ENCODE results near the gene PLEKHA7.
A peak's percentile ranks its signal among the peaks of the same experiment; 100 is the strongest.

Gene PLEKHA7

DNA sequence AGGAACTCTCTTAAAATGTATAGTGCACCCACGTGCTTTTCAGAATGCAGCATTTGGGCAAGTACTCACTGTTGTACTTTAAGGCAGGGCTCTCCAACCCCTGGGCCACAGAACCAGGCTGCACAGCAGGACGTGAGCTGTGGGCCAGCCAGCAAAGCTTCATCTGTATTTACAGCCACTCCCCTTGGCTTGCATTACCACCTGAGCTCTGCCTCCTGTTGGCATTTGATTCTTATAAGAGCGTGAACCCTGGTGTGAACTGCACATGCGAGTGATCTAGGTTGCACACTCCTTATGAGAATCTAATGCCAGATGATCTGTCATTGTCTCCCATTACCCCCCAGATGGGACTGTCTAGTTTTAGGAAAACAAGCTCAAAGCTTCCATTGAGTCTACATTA is 272.7 kb downstream of the PLEKHA7 start:
- H3K27ac Mint-ChIP-seq = no peak overlapping the region

DNA sequence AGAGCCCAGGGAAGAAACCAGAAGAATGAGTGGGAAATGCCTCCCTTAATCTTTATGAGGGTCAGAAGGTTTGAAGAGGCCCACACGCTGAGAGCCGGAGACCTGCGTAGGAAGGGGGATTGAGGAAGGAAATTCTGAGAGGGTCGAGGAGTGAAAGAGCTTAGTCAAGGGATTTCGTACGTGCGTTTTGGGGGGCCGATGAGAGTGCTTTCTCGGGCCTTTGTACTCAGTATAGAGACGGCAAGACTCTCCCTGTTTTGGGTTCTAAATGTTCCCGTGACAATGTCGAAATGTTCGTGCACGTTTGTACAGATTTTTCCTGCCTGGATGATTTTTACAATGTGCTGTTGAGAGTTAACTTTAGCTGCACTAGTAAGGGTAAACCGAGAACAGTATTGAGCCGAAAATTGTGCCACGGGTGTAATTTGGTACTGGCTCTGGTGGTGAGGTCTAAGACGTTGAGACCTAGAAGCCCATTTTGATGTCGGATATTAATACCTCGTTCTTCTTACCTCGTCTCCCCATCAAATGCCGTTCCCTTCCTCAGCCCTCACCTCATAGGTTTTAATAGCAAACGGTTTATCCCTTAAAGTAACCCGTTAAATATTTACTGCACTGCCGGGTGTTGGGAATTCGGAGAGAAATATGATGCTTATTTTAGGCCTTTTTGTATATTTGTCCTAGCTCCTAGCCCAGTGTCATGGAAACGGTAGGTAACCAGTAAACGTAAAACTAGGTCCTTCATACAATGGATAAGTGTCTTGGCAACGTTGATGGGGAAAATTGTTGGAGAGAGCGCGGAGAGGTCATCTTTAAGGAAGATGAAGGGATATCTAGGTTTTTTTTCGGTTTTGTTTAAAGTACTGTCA is 275.0 kb downstream of the PLEKHA7 start:
- TF ChIP-seq, protein P1, sequence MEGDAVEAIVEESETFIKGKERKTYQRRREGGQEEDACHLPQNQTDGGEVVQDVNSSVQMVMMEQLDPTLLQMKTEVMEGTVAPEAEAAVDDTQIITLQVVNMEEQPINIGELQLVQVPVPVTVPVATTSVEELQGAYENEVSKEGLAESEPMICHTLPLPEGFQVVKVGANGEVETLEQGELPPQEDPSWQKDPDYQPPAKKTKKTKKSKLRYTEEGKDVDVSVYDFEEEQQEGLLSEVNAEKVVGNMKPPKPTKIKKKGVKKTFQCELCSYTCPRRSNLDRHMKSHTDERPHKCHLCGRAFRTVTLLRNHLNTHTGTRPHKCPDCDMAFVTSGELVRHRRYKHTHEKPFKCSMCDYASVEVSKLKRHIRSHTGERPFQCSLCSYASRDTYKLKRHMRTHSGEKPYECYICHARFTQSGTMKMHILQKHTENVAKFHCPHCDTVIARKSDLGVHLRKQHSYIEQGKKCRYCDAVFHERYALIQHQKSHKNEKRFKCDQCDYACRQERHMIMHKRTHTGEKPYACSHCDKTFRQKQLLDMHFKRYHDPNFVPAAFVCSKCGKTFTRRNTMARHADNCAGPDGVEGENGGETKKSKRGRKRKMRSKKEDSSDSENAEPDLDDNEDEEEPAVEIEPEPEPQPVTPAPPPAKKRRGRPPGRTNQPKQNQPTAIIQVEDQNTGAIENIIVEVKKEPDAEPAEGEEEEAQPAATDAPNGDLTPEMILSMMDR (IDR thresholded peaks at IDR 0.05) = no peak
- H3K4me1 Mint-ChIP-seq = peaks cover 18% of the 10 kb centered on the region
- peaks cover 5% of the 10 kb centered on the region for H3K36me3 Mint-ChIP-seq (ENCODE audit: low read depth)
- peaks cover 13% of the 10 kb centered on the region for H3K9me3 Mint-ChIP-seq
- H3K27ac Mint-ChIP-seq = no peak overlapping the region
- no peak overlapping the region for H3K4me3 Mint-ChIP-seq
- DNase-seq = no peak
- H3K27me3 Mint-ChIP-seq (ENCODE audit: low read depth, poor library complexity) = no peaks in the 10 kb centered on the region

More for the DNA sequence above, 272.7 kb downstream of the PLEKHA7 start:
- TF ChIP-seq, protein P1 (IDR thresholded peaks at IDR 0.05) = no peak
- peaks cover 28% of the 10 kb centered on the region for H3K36me3 Mint-ChIP-seq (ENCODE audit: low read depth)
- peak overlapping the region; percentile 41 for H3K4me3 Mint-ChIP-seq
- H3K4me1 Mint-ChIP-seq = peaks cover 22% of the 10 kb centered on the region
- DNase-seq = no peak
- peaks cover 13% of the 10 kb centered on the region for H3K9me3 Mint-ChIP-seq
- H3K27me3 Mint-ChIP-seq (ENCODE audit: low read depth, poor library complexity) = no peaks in the 10 kb centered on the region

DNA sequence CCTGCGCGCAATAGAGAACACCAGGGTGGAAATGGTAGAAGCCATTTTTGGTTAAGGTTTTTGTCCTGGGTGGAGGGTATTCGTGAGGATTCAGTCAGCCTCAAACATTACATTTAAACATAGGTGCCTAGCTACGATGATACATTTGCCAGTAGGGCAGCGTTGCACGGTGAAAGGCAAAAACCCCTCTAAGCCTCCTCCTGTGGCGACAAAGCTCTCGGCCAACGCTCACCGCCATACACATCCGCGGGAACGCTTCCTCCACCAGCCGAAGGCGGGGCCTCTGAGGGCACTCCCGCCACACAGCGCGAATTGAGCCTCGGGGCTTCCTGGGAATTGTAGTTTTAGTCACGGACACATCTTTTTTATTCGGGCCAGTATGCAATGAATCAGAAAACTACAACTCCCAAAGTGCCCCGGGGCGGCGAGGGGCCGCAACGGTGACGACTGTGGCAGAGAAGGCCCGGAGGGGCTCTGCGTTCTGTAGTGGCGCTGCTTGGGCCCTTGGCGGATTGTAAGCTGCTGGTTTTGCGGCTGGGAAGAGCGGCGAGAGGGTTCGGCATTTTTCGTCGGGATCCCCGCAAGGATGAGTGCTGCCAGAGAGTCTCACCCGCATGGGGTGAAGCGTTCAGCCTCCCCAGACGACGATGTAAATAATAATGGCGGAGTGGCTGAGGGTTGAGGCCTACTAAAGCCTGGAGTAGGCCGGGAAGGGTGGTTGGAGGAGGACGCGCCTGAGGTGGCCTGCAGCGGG is 275.8 kb downstream of the PLEKHA7 start, which contains the start of gene C11orf58:
C11orf58 (plus strand) TSS at position 455 of the 754 bp plus-strand sequence; CDS start at position 587, 132 bp downstream.
- Mint-ChIP-seq H3K9me3 (peaks cover 13% of the 10 kb centered on the region), H3K4me1 (peaks cover 15% of the 10 kb centered on the region), H3K27me3 (ENCODE audit: low read depth, poor library complexity) (no peaks in the 10 kb centered on the region), H3K27ac (peak within 1 kb of the TSS; percentile 33), H3K4me3 (no peak within 1 kb of the TSS), H3K36me3 (ENCODE audit: low read depth) (no peaks in the 10 kb centered on the region)
- TF ChIP-seq, protein P1 (IDR thresholded peaks at IDR 0.05) = no peak
- peak; percentile 93 for DNase-seq

DNA sequence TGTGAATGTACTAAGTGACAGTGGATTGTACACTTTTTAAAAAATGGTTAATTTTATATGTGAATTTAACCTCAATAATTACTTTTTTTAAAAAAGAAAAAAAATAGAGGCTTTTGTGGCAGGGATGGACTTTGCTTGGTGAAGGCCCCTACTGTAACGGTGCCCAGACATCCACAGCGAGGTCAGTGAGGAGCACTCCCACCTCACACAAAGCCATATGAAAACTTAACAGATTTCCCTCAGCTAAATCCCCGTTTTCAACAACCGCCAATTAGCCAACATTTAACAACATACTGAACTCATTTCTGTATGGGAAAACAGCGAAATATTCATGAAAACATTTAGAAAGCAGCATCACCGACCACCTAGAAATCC is 276.4 kb downstream of the PLEKHA7 start:
- peaks cover 11% of the 10 kb centered on the region for H3K4me1 Mint-ChIP-seq
- H3K36me3 Mint-ChIP-seq (ENCODE audit: low read depth) = no peaks in the 10 kb centered on the region
- no peaks in the 10 kb centered on the region for H3K27me3 Mint-ChIP-seq (ENCODE audit: low read depth, poor library complexity)
- peaks cover 12% of the 10 kb centered on the region for H3K9me3 Mint-ChIP-seq
- peak overlapping the region; percentile 33 for H3K27ac Mint-ChIP-seq
- no peak for DNase-seq
- TF ChIP-seq, protein P1 (IDR thresholded peaks at IDR 0.05) = no peak
- no peak overlapping the region for H3K4me3 Mint-ChIP-seq
